HuH-7.5 (cell line): Measurements from ENCODE around the gene SELENOP.
"Not testable (repeated sequence)": the region's sequence is repeated elsewhere in the genome, so short reads cannot be mapped to it uniquely, and the experiment has no call there.

Source experiments
- DNase-seq: peaks from one replicate; pipeline ENCODE4 v3.0.0; 2011; ENCODE audit warnings: low spot score

Gene SELENOP

DNA sequence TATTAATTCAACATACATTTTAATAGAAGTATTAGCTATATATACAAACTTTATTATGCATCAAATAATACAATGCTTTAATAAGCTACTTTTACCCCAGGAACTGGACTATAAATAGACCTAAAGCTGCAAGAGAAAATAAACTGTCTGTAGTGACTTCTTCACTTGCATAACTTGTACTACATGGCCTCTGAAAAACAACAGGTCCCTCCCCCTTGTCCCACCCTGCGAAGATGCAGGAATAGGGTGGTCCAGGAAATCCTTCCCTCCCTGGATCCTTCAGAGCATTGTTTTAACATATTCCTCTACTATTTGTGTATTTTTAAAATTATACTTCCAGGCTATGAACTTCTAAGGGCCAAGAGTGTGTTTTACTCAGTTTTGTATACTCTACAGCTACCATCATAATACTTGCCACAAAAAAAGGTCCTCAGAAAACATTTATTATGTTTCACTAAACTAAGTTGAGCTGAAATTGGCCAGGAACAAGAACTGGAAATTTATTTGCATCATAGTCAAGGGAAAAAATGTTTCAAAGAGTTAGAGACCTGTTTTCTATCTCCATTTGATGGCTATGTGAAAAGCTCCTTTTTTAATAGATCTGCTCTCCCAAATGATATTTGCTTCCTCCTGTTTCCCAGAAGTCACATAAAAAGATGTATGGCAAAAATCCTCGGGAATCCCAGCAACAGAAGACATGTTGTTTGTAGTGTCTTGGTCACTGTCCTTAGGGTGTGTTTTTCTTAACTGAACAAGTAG is 15.2 kb upstream of the SELENOP start:
- no peak for DNase-seq

DNA sequence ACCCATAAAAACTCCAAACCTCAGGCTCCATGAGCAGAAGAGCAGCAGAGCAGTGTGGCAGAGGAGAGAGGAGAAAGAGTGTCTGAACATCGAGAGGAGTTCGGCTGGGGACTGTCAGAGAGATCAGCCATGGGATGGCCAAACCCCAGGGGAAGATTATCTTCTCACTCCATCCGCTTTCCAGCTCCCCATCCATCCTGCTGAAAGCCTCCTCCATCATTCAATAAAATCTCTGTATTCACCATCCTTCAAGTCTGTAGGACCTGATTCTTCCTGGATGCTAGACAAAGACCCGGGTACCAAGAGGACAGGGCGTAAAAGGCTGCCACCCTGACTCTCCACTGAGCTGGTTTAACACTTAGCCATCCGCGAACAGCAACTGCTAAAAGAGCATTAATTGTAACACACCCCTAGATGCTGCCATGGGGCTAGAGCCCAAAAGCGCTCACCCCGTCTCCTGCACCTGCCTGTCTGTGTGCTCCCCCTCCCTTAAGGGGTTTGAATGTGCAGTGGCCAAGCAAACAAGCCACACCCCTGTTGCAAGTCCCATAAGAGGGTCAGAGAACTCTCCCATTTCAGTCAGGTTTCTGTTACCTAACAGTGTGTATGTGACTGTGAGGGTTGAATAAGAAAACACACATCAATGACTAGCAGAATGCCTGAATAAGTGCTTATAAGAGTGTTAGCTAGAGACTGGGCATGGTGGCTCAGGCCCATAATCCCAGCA is 13.9 kb upstream of the SELENOP start:
- DNase-seq: no peak

DNA sequence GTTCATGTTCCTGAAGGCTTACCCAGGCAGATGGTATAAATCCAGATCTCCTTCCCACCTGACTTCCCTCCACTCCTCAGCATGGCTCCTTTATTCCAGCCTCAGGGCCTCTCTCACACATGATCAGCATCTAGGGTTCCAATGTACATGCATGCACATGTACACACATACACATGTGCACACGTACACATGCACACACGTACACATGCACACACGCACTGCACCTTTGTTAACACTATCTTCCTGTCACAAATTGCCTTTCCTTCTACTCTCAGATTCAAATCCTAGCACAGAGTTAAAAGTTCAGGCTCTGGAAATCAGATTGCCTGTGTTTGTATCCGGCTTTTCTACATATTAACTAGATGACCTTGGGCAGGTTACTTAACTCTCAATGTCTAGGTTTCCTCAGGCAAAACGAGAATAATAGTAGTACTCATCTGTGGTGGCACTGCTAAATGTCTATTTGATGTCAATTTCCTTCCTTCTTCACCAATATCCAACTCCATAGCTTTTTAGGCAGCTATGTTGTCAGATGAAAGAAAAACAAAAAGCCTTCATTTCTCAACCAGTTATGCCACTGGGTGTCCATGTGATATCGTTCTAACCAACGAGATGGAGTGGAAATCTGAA is 12.8 kb upstream of the SELENOP start:
- no peak for DNase-seq

DNA sequence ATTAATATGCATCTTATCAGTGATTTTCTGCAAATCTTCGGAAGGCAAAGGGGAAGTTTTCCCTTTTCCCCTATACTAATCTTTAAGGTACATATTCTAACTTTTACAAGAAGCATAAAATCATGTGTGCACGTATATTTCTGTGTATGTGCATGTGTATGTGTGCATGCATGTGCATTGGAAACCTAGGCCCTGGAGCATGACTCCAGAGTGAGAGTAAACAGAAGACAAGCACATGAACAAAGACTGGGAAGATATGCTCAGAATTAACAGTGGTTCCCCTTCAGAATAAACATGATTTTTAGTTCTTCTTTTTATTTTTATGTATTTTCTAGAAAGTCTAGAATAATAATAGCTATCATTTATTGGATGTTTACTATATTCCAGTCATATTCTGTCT is 10.9 kb upstream of the SELENOP start:
- DNase-seq: no peak

GRCh38 chr5:42819745-42820144 is 8.1 kb upstream of the SELENOP start:
- no peak for DNase-seq

GRCh38 chr5:42816546-42816945 is 4.9 kb upstream of the SELENOP start:
- DNase-seq: not testable (repeated sequence)

DNA sequence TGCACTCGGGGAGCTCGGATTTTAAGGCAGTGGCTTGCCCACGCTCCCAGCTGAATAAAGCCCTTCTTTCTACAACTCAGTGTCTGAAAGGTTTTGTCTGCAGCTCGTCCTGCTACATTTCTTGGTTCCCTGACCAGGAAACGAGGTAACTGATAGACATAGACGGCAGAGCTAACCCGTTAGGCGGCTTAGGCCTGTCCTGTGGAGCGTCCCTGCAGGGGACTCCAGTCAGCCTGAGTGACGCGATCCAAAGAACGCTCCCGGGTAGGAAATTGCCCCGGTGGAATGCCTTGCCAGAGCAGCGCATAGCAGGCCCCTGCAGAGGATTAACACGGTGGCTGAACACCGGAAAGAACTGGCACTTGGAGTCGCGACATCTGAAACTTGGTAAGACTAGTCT is 1.8 kb upstream of the SELENOP start:
- DNase-seq: no peak

GRCh38 chr5:42812620-42813019 is 928 bp upstream of the SELENOP start:
- DNase-seq: no peak

GRCh38 chr5:42810834-42811590 is 680 bp downstream of the SELENOP start:
- DNase-seq: no peak

GRCh38 chr5:42808888-42809611 is 2.6 kb downstream of the SELENOP start:
- no peak for DNase-seq

DNA sequence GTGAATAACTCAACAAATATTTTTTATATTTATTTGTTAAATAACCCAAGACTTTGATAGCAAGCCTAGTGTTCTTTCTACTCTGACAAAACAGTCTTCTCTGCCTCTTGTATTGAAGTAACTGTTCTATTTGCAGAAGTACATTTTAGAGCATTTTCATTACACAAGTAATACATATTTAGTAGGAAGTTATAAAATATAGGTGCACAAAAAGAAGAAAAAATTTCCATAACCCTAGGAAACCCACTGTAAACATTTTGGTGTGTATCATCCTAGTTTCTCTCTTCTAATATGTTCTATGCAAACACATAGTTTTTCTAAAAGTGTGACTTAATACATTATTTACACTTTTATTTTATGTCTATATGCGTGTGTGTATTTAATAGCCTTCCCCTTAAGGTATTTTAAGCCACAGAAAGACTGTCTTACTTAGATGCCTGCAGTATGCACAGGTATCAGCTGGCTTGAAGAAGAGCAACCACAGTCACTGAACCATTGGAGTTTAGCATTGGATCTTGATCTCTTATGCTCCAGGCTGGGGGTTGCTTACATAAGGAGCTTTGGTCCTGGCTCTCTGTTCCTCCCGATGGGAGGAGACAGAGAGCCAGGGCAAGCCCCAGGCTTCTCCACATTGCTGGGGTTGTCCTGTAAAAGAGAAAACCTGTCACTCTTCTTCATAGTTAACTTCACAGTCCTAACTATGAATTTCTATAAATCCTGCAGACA is 3.8 kb downstream of the SELENOP start:
- DNase-seq: no peak

GRCh38 chr5:42806701-42807262 is 4.9 kb downstream of the SELENOP start:
- no peak for DNase-seq

GRCh38 chr5:42806004-42806700 is 5.5 kb downstream of the SELENOP start:
- no peak for DNase-seq

DNA sequence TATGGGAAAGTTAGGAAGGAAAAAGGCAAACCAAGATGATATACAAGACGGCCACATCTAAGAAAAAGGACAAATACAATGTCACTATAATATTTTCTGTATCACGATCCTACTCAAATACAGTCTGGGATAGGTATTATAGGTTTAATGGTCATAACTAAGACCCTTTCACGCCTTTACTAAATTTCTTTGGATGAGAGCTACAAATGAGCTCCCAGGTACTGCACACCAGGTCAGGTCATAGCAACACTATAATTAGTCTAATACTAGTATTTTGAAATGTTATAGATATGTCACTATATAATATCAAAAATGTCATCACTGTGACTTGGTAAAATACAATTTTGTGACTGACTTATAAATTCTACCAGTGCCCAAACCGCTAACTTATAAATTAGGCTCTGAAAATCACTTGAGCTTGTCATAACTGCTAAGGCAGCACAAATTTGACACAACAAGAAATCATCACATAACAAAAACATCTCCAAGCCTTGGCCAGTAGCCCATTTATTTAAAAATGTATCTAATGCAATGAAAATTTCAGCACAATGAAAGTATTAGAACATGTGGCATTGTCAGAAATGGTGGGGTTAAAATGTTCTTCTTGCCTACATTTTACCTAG is 6.9 kb downstream of the SELENOP start:
- DNase-seq: no peak

DNA sequence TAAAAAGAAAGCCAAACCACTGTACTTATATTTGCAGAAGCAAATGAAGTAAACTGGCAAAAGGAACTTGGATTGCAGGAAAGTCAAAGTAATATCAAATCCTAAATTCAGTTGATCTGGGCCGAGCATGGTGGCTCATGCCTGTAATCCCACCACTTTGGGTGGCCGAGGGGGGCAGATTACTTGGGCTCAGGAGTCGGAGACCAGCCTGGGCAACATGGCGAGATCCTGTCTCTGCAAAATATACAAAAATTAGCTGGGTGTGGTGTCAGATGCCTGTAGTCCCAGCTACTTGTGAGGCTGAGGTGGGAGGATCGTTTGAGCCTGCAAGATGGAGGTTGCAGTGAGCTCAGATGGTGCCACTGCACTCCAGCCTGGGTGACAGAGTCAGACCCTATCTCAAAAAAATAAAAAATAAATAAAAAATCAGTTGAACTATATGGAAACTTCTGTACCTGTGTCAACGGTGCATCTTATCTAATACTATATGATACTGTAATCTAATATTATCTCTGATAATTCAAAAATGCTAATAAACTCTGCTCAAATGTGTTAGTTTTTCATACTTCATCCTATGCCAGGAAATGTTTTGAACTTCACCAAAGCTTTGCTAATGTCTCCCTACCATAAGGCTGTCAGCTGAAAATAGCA is 10.1 kb downstream of the SELENOP start:
- no peak for DNase-seq

DNA sequence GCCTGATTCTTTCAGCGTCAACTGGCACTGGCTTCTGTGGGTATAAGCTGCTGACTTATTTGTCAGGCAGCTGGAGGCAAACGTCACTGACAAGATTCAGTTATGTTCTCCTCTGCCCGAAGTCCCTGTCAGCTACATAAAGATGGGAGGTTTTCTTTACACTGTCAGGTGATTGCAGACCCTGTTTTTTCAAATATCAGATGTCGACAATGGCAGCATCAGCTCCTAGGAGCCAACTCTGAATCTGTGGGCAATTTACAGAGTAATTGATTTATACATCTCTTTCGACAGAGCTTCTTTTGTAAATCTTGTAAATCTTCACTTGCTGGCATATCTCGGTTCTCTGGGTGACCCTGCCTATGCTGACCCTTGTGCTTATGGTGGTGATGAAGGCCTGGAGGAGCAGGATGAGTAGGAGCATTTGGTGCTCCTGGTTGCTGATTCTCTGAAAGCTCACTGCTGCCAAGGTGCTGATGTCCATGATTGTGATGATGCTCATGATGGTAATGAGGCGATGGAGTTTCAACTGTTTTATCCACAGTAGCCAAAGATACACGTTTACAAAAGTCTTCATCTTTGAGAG is 10.9 kb downstream of the SELENOP start:
- DNase-seq: no peak

GRCh38 chr5:42799668-42800114 is 12.0 kb downstream of the SELENOP start:
- DNase-seq: no peak

DNA sequence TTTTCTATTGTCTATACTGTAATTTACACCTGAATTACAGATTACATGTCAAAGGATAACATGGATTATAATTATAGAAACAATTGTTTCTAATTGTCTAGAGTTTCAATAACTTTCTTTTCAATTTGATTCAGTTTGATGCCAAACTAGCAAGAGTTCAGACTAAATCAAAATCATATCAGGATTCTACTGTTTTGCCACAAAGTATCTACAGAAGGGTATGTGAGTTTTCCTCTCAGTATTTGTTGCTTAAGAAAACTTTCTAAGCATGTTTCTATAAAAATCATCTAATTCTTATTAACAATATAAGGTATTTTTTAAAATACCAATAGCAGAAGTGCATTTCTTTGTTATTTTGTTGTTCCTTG is 12.5 kb downstream of the SELENOP start:
- DNase-seq: no peak
